ENCODE results near the gene ATRX.
"Not testable (repeated sequence)": the region's sequence is repeated elsewhere in the genome, so short reads cannot be mapped to it uniquely, and the experiment has no call there.

DNA sequence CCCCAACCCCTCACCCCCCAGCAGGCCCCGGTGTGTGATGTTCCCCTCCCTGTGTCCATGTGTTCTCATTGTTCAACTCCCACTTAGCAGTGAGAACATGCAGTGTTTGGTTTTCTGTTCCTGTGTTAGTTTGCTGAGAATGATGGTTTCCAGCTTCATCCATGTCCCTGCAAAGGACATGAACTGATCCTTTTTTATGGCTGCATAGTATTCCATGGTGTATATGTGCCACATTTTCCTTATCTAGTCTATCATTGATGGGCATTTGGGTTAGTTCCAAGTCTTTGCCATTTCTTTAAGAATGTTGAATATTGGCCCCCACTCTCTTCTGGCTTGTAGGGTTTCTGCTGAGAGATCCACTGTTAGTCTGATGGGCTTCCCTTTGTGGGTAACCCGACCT is 36.0 kb upstream of the ATRX start:
- TF ChIP-seq, protein P1, sequence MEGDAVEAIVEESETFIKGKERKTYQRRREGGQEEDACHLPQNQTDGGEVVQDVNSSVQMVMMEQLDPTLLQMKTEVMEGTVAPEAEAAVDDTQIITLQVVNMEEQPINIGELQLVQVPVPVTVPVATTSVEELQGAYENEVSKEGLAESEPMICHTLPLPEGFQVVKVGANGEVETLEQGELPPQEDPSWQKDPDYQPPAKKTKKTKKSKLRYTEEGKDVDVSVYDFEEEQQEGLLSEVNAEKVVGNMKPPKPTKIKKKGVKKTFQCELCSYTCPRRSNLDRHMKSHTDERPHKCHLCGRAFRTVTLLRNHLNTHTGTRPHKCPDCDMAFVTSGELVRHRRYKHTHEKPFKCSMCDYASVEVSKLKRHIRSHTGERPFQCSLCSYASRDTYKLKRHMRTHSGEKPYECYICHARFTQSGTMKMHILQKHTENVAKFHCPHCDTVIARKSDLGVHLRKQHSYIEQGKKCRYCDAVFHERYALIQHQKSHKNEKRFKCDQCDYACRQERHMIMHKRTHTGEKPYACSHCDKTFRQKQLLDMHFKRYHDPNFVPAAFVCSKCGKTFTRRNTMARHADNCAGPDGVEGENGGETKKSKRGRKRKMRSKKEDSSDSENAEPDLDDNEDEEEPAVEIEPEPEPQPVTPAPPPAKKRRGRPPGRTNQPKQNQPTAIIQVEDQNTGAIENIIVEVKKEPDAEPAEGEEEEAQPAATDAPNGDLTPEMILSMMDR (IDR thresholded peaks at IDR 0.05), result not testable (repeated sequence)
- TF ChIP-seq POLR2A (IDR thresholded peaks at IDR 0.05), result not testable (repeated sequence)

Measured in adrenal gland (tissue), 5 donors.